GM19395 (cell line): ENCODE measurements around the gene ATG10.
"Not testable (repeated sequence)": the region's sequence is repeated elsewhere in the genome, so short reads cannot be mapped to it uniquely, and the experiment has no call there.

Source experiments
- ATAC-seq: cut with Tn5 transposase; IDR thresholded peaks from one replicate; pipeline ENCODE4 v1.9.1; 2021; ENCODE audit warnings: mild to moderate bottlenecking, moderate library complexity; ENCODE audit not compliant: unreplicated experiment

ATG10 gene

DNA sequence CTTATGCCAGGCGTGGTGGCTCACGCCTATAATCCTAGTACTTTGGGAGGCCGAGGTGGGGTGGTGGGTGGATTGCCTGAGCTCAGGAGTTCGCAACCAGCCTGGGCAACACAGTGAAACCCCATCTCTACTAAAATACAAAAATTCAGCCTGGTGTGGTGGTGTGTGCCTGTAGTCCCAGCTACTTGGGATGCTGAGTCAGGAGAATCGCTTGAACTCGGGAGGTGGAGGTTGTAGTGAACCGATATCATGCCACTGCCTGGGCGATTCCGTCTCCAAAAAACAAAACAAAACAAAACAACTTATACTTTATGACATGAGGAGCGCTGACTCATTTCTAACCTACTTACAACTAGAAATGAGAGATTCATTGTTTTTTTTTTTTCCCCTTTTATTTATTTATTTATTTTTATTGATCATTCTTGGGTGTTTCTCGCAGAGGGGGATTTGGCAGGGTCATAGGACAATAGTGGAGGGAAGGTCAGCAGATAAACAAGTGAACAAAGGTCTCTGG is 10.4 kb downstream of the ATG10 start:
- ATAC-seq: not testable (repeated sequence)

- ATAC-seq: not testable (repeated sequence)
These were observed 11.3 kb downstream of the ATG10 start for GRCh38 chr5:81983148-81983547.

- not testable (repeated sequence) for ATAC-seq
These were observed 11.7 kb downstream of the ATG10 start for GRCh38 chr5:81983563-81983962.

GRCh38 chr5:81986126-81986525 is 14.3 kb downstream of the ATG10 start:
- ATAC-seq: no peak

GRCh38 chr5:81989204-81989603 is 17.4 kb downstream of the ATG10 start:
- no peak for ATAC-seq

DNA sequence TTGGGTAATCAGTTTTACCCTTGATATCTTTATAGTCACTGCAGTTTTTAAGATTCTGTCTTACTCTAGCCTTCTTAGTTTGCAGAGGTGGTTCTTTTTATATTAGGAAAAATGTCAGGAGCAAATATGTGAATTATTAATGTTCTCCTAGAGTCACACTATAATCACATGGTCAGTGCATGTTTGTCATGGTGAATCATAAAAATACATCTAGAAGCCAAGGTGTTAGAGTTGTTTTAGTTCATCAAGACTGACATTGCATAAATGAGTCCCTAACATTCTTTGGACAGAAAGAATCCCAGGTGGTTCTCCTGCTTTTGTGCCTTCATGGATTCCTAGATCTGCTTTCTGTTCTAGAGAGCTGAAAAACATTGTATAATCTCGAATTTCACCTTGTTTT is 22.9 kb downstream of the ATG10 start:
- ATAC-seq: no peak

DNA sequence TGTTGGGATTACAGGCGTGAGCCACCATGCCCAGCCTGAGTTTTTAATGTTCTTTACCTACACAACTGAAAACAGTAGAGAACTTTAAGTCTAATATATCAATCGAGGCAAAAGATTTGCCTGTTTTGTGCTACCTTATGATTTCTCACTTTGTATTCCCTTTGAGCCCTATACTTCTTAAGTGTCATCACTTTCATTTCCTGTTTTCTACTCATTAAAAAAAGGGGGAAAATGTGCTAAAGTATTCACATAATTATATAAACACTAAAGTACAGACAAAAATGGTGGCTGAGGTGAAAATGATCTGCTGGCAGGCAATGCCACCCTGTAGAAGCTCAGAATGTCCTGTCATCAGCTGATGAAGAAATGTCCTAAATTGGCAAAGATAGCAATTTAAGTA is 23.6 kb downstream of the ATG10 start:
- no peak for ATAC-seq

- ATAC-seq: no peak
These were observed 32.7 kb downstream of the ATG10 start for GRCh38 chr5:82004511-82004910.

DNA sequence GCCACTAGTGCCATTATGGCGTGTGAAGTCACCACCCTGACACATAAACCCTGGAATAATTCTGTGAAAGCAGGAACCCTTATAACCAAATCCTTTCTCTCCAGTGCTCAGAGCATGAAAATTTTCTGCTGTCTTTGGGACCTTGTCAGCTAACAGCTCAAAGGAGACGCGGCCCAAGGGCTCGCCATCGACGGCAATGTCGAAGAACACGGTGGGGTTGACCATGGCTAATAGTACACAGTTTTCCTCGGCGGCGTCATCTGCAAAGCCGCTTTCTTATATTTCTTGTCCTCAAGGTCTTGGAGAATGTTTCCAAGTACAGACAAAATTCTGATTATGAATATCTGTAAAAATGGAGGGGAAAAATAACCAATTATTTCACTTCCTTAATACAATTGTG is 38.0 kb downstream of the ATG10 start:
- ATAC-seq: not testable (repeated sequence)

GRCh38 chr5:82010696-82011095 is 38.9 kb downstream of the ATG10 start:
- no peak for ATAC-seq

DNA sequence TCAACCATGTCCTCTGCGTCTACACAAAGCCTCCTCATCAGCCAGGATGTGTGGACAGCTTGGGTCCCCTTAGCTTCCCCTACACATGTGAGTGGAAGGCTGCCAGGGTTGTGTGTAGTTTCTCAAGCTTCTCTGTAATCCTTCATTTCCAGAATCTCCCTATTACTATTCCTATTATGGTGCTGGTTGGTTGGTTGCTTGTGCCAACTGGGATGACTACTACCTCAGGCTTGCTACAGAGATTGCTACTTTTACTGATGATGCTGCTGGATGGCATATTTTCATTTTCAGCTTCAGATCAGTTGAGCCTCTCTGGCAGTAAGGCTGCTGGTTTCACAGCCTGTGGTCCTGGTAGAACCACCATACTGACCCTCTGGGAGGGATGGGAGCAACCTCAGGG is 39.9 kb downstream of the ATG10 start:
- ATAC-seq: no peak

DNA sequence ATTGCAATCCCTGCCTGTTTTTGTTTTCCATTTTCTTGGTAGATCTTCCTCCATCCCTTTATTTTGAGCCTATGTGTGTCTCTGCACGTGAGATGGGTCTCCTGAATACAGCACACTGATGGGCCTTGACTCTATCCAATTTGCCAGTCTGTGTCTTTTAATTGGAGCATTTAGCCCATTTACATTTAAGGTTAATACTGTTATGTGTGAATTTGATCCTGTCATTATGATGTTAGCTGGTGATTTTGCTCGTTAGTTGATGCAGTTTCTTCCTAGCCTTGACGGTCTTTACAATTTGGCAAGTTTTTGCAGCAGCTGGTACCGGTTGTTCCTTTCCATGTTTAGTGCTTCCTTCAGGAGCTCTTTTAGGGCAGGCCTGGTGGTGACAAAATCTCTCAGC is 42.8 kb downstream of the ATG10 start:
- ATAC-seq: not testable (repeated sequence)

DNA sequence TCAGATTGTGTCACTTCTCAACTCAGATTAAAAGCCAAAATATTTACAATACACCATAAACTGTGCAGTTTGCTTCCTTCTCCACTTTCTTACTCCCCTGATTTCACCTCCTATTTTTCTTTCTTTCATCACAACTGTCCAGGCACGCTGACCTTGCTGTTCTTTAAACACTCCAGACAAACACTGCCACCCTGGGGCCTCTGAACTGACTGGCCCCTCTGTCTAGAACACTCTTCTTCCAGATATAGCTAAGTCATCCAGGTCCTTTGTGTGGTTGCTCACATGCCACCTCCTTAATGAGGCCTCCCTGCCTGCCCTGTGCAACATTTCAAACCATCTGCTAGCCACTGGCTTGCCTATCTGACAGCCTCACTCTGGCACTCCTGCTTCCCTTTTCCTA is 46.6 kb downstream of the ATG10 start:
- no peak for ATAC-seq

DNA sequence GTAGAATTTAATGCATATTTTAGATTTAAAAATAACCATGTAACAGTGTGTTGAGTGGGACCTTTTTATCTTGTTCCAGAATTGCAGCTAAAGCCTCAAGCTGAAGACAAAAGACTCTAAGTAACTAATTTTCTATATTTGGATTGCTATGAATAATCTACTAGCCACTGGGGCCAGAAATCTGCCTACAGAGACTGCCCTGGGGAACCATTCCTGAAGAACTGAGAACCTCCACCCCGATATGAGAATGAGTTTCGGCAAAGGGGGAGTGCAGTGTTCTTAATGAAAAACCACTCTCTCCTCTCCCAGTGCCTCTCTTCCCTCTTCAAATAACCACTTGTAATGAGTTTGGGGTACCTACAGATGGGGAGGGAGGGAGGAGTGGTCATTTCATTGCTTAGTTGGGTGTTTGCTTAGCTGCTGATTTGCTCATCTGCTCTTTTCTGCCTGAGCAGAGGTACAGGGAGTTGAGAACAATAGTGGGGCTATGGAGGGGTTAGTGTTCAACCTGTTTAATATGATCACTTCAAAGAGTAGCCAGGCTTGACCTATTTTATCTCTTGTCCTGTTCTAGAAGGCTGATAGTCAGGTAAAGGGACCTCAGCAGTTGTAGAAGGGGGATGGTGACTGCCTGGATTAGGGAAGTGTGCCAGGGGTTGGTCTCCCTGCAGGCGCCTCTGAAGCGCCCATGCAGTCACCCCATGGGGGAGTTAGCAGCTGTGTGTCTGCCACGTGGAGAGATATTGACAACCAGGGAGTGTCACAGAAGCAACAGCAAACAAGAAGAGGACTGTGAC is 47.7 kb downstream of the ATG10 start:
- ATAC-seq: no peak

DNA sequence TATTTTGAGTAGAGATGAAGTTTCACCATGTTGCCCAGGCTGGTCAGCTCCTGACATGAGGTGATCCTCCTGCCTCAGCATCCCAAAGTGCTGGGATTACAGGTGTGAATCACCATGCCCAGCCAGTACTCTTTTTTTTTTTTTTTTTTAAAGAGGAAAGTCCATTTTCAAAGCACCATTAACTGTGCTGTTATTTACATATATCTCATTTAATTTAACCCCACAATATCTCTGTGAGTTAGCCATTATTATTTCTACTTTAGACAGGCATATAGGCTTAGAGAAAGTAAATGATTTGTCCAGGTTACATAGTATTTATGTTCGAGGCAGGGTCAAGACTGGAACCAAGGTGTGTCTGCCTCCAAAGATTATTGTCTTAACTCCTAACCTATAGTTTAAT is 50.7 kb downstream of the ATG10 start:
- no peak for ATAC-seq

DNA sequence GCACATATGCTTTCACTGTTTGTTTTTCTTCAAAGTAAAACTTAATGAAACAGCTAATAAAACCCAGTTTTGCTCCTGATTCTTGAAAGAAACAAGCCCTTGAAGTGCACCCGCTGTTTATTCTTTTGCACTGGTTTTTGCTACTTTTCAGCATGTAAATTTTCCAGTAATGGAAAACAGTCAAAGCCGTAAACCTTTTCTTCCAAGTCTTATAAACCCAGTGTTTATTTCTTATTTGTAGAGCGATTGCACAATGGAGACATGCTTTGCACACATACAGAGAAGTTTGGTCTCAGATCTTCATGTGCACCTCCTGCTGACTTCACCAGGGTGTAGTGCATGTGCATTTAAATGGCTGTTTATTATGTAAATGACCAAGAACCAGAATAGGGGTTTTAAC is 51.8 kb downstream of the ATG10 start:
- ATAC-seq: no peak

DNA sequence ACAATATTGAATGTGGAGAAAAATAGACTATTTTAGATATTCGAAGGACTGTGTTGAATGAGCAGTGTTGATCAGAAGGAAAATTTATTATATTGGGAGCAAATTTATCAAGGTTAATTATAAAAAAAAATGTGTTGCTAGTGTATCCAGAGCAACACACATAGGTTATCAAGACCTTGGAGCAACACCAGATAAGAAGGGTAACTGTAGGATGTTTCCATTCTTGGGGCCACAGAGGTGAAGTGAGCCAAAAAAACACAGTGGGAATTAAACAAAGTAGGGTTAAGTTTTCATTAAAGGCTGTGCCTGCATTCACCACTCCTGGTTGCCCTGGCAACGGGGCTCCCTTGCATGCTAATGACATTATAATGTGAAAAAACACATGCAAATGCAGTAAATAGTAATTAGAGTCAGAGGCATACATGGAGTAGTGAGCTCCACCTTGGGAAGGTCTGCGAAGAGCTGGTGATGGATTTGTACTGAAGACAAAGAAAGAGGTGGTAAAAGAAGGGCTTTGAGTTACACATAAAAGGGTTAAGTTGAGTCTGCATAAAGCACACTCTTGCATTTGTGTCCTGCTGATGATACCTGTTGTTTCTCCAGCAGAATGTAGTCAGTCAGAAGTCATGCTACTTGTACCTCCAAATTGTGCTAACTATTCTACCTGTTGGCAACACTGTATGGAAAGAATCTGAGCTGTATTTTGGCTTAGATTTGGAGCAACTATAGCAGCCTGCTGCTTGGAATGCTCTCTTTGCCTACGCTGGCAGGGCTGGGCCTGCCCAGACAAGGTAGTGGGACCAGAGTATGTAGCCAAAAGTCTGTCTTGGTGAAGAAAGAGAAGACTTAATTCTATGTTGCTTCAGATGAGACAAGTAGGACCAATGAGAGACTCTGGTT is 59.6 kb downstream of the ATG10 start:
- no peak for ATAC-seq

DNA sequence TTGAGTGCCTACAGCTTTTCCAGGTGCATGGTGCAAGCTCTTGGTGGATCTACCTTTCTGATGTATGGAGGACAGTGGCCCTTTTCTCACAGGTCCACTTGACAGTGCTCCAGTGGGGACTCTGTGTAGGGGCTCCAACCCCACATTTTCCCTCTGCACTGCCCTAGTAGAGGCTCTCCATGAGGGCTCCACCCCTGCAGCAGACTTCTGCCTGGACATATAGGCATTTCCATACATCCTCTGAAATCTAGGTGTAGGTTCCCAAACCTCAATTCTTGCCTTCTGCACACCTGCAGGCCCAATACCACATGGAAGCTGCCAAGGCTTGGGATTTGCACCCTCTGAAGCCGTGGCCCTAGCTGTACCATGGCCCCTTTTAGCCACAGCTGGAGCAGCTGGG is 71.1 kb downstream of the ATG10 start:
- ATAC-seq: not testable (repeated sequence)

GRCh38 chr5:82044010-82044409 is 72.2 kb downstream of the ATG10 start:
- no peak for ATAC-seq

GRCh38 chr5:82045554-82046275 is 73.9 kb downstream of the ATG10 start:
- no peak for ATAC-seq

DNA sequence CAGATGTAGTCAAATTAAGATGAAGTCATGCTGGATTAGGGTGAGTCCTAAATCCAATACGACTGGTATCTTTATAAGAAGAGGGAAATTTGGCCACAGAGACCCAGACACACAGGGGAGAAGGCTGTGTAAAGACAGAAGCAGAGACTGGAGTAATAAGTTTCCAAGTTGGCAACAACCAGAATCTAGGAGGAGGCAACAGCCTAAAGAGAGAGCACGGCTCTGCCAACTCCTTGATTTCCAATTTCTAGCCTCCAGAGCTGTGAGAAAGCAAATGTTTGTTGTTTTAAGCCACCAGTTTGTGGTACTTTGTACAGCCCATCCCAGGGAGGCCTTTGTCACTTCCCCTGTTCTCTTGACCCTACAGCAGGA is 74.4 kb downstream of the ATG10 start:
- no peak for ATAC-seq
